ENCODE results near the gene VIT. TPM values are rescaled to one million over a fixed set of nuclear protein-coding genes. Genes with fewer than 3 reads are reported as not detected.

VIT gene
- total and polyA plus RNA-seq, 2 experiments from 2014 or later, result not detected

DNA sequence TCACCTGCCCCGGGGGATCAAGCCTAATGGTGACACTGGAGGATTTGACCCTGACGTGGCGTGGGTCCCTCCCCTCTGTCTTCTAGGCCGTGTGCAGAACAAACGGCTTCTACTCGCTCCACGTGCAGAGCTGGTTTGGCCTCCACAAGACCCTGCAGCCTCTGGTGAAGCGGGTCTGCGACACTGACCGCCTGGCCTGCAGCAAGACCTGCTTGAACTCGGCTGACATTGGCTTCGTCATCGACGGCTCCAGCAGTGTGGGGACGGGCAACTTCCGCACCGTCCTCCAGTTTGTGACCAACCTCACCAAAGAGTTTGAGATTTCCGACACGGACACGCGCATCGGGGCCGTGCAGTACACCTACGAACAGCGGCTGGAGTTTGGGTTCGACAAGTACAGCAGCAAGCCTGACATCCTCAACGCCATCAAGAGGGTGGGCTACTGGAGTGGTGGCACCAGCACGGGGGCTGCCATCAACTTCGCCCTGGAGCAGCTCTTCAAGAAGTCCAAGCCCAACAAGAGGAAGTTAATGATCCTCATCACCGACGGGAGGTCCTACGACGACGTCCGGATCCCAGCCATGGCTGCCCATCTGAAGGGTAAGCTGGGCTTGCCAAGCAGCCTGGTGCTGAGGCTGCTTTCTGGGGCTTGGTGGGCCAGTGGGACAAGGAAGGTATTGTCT, 112.0 kb downstream of the VIT start:
- Histone ChIP-seq H3K27ac (ENCODE audit: low read depth) (no peak overlapping the region), H3K4me3 (no peak overlapping the region), H3K27me3 (ENCODE audit: insufficient read depth) (no peaks in the 10 kb centered on the region), H3K4me2 (no peak overlapping the region), H3K79me2 (replicated peaks; ENCODE audit: insufficient read depth) (no peaks in the 10 kb centered on the region), H3F3A (replicated peaks; ENCODE audit: low read depth) (no peaks in the 10 kb centered on the region), H4K20me1 (replicated peaks; ENCODE audit: insufficient read depth) (no peaks in the 10 kb centered on the region), H3K36me3 (ENCODE audit: insufficient read depth) (no peaks in the 10 kb centered on the region), H3K4me1 (ENCODE audit: insufficient read depth) (no peaks in the 10 kb centered on the region), H3K9me2 (ENCODE audit: insufficient read depth) (peaks cover 3% of the 10 kb centered on the region; the same call in 1 of the 2 replicates), H2AFZ (no peak overlapping the region)
- ATAC-seq, result no peak
- Mint-ChIP-seq H3K36me3 (ENCODE audit: low read depth) (no peaks in the 10 kb centered on the region; the same call in 2 of the 3 replicates), H3K9me3 (peaks cover 4% of the 10 kb centered on the region; the same call in 2 of the 3 replicates), H3K27ac (no peak overlapping the region), H3K4me3 (no peak overlapping the region), H3K27me3 (ENCODE audit: insufficient read depth, low read depth, poor library complexity) (peaks cover 12% of the 10 kb centered on the region), H3K4me1 (peaks cover 3% of the 10 kb centered on the region; the same call in 1 of the 3 replicates)
- TF ChIP-seq ZNF114 (CRISPR knock-in tag; IDR thresholded peaks at IDR 0.05) (no peak), STAT1 (IDR thresholded peaks at IDR 0.05; ENCODE audit: unreplicated experiment) (no peak), EZH2phosphoT487 (IDR thresholded peaks at IDR 0.05; ENCODE audit: unreplicated experiment) (no peak), ZNF331 (CRISPR knock-in tag; IDR thresholded peaks at IDR 0.05; ENCODE audit: low read depth) (no peak), NANOG (IDR thresholded peaks at IDR 0.05; ENCODE audit: borderline replicate concordance) (no peak), EZH2 (IDR thresholded peaks at IDR 0.05; ENCODE audit: low read depth, unreplicated experiment) (no peak), REST (IDR thresholded peaks at IDR 0.05; ENCODE audit: unreplicated experiment) (no peak), ETS1 (IDR thresholded peaks at IDR 0.05) (no peak), JUNB (IDR thresholded peaks at IDR 0.05; ENCODE audit: unreplicated experiment) (no peak), CREB1 (CRISPR knock-in tag; IDR thresholded peaks at IDR 0.05; ENCODE audit: low read depth) (no peak), POLR2AphosphoS5 (IDR thresholded peaks at IDR 0.05; ENCODE audit: low read depth) (no peak)
- TF ChIP-seq, protein P1, sequence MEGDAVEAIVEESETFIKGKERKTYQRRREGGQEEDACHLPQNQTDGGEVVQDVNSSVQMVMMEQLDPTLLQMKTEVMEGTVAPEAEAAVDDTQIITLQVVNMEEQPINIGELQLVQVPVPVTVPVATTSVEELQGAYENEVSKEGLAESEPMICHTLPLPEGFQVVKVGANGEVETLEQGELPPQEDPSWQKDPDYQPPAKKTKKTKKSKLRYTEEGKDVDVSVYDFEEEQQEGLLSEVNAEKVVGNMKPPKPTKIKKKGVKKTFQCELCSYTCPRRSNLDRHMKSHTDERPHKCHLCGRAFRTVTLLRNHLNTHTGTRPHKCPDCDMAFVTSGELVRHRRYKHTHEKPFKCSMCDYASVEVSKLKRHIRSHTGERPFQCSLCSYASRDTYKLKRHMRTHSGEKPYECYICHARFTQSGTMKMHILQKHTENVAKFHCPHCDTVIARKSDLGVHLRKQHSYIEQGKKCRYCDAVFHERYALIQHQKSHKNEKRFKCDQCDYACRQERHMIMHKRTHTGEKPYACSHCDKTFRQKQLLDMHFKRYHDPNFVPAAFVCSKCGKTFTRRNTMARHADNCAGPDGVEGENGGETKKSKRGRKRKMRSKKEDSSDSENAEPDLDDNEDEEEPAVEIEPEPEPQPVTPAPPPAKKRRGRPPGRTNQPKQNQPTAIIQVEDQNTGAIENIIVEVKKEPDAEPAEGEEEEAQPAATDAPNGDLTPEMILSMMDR (conservative IDR thresholded peaks at IDR 0.05; ENCODE audit: low read depth in 2 of 2), result no peak
- TF ChIP-seq, protein P2, sequence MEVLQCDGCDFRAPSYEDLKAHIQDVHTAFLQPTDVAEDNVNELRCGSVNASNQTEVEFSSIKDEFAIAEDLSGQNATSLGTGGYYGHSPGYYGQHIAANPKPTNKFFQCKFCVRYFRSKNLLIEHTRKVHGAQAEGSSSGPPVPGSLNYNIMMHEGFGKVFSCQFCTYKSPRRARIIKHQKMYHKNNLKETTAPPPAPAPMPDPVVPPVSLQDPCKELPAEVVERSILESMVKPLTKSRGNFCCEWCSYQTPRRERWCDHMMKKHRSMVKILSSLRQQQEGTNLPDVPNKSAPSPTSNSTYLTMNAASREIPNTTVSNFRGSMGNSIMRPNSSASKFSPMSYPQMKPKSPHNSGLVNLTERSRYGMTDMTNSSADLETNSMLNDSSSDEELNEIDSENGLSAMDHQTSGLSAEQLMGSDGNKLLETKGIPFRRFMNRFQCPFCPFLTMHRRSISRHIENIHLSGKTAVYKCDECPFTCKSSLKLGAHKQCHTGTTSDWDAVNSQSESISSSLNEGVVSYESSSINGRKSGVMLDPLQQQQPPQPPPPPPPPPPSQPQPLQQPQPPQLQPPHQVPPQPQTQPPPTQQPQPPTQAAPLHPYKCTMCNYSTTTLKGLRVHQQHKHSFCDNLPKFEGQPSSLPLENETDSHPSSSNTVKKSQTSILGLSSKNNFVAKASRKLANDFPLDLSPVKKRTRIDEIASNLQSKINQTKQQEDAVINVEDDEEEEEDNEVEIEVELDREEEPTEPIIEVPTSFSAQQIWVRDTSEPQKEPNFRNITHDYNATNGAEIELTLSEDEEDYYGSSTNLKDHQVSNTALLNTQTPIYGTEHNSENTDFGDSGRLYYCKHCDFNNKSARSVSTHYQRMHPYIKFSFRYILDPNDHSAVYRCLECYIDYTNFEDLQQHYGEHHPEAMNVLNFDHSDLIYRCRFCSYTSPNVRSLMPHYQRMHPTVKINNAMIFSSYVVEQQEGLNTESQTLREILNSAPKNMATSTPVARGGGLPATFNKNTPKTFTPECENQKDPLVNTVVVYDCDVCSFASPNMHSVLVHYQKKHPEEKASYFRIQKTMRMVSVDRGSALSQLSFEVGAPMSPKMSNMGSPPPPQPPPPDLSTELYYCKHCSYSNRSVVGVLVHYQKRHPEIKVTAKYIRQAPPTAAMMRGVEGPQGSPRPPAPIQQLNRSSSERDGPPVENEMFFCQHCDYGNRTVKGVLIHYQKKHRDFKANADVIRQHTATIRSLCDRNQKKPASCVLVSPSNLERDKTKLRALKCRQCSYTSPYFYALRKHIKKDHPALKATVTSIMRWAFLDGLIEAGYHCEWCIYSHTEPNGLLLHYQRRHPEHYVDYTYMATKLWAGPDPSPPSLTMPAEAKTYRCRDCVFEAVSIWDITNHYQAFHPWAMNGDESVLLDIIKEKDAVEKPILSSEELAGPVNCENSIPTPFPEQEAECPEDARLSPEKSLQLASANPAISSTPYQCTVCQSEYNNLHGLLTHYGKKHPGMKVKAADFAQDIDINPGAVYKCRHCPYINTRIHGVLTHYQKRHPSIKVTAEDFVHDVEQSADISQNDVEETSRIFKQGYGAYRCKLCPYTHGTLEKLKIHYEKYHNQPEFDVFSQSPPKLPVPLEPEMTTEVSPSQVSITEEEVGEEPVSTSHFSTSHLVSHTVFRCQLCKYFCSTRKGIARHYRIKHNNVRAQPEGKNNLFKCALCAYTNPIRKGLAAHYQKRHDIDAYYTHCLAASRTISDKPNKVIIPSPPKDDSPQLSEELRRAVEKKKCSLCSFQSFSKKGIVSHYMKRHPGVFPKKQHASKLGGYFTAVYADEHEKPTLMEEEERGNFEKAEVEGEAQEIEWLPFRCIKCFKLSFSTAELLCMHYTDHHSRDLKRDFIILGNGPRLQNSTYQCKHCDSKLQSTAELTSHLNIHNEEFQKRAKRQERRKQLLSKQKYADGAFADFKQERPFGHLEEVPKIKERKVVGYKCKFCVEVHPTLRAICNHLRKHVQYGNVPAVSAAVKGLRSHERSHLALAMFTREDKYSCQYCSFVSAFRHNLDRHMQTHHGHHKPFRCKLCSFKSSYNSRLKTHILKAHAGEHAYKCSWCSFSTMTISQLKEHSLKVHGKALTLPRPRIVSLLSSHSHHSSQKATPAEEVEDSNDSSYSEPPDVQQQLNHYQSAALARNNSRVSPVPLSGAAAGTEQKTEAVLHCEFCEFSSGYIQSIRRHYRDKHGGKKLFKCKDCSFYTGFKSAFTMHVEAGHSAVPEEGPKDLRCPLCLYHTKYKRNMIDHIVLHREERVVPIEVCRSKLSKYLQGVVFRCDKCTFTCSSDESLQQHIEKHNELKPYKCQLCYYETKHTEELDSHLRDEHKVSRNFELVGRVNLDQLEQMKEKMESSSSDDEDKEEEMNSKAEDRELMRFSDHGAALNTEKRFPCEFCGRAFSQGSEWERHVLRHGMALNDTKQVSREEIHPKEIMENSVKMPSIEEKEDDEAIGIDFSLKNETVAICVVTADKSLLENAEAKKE (CRISPR knock-in tag; IDR thresholded peaks at IDR 0.05), result no peak
- peak; percentile 18 for DNase-seq (ENCODE audit: low spot score)

Measured in GM23338 (cell line).